Neuron (in vitro differentiated cells): ENCODE results near the gene IQSEC1.

Experiments
- H2AFZ ChIP-seq: one replicate; pipeline ENCODE4 v1.6.1; 2013; ENCODE audit warnings: low read depth, mild to moderate bottlenecking, inconsistent platforms, low read length, moderate library complexity
- H3K27me3 ChIP-seq: one replicate; pipeline ENCODE4 v1.6.1; 2013; ENCODE audit warnings: low read length; ENCODE audit not compliant: insufficient read depth
- H3K36me3 ChIP-seq: one replicate; pipeline ENCODE4 v1.6.1; 2013; ENCODE audit warnings: low read length; ENCODE audit not compliant: insufficient read depth
- H3K4me1 ChIP-seq: one replicate; pipeline ENCODE4 v1.6.1; 2013; ENCODE audit warnings: low read length; ENCODE audit not compliant: insufficient read depth
- H3K4me3 ChIP-seq: 2 replicates; pipeline ENCODE4 v1.5.1; 2013; ENCODE audit warnings: mild to moderate bottlenecking, low read length, moderate library complexity
- H3K9me3 ChIP-seq: one replicate; pipeline ENCODE4 v1.6.1; 2013; ENCODE audit warnings: low read length

Gene IQSEC1

GRCh38 chr3:13112521-13113345, 39.5 kb upstream of the IQSEC1 start:
- H2AFZ ChIP-seq: no peak overlapping the region
- no peaks in the 10 kb centered on the region for H3K4me1 ChIP-seq
- H3K27me3 ChIP-seq: peaks cover 21% of the 10 kb centered on the region
- no peak overlapping the region for H3K4me3 ChIP-seq
- H3K36me3 ChIP-seq: no peaks in the 10 kb centered on the region
- H3K9me3 ChIP-seq: peaks cover 2% of the 10 kb centered on the region

GRCh38 chr3:13111873-13112520, 38.8 kb upstream of the IQSEC1 start:
- H3K27me3 ChIP-seq: peaks cover 21% of the 10 kb centered on the region
- no peak overlapping the region for H3K4me3 ChIP-seq
- H2AFZ ChIP-seq: no peak overlapping the region
- H3K36me3 ChIP-seq: no peaks in the 10 kb centered on the region
- H3K4me1 ChIP-seq: no peaks in the 10 kb centered on the region
- peaks cover 2% of the 10 kb centered on the region for H3K9me3 ChIP-seq

- Histone ChIP-seq H3K27me3 (peaks cover 21% of the 10 kb centered on the region), H3K4me1 (no peaks in the 10 kb centered on the region), H2AFZ (no peak overlapping the region), H3K36me3 (no peaks in the 10 kb centered on the region), H3K9me3 (peaks cover 2% of the 10 kb centered on the region), H3K4me3 (no peak overlapping the region)
These were observed 38.1 kb upstream of the IQSEC1 start for GRCh38 chr3:13111173-13111872.

- peaks cover 2% of the 10 kb centered on the region for H3K9me3 ChIP-seq
- H3K27me3 ChIP-seq: peaks cover 21% of the 10 kb centered on the region
- no peak overlapping the region for H2AFZ ChIP-seq
- H3K4me3 ChIP-seq: no peak overlapping the region
- no peaks in the 10 kb centered on the region for H3K36me3 ChIP-seq
- no peaks in the 10 kb centered on the region for H3K4me1 ChIP-seq
These were observed 37.5 kb upstream of the IQSEC1 start for GRCh38 chr3:13110678-13111116.

- peaks cover 16% of the 10 kb centered on the region for H3K27me3 ChIP-seq
These were observed 36.3 kb upstream of the IQSEC1 start for GRCh38 chr3:13109516-13109915.

GRCh38 chr3:13108861-13109260, 35.6 kb upstream of the IQSEC1 start:
- H2AFZ ChIP-seq: no peak overlapping the region
- H3K27me3 ChIP-seq: peaks cover 16% of the 10 kb centered on the region
- no peak overlapping the region for H3K4me3 ChIP-seq
- no peaks in the 10 kb centered on the region for H3K36me3 ChIP-seq
- no peaks in the 10 kb centered on the region for H3K4me1 ChIP-seq
- H3K9me3 ChIP-seq: peaks cover 2% of the 10 kb centered on the region

More at GRCh38 chr3:13109516-13109915, 36.3 kb upstream of the IQSEC1 start:
- H3K36me3 ChIP-seq: no peaks in the 10 kb centered on the region
- H3K4me3 ChIP-seq: no peak overlapping the region
- H2AFZ ChIP-seq: no peak overlapping the region
- H3K4me1 ChIP-seq: no peaks in the 10 kb centered on the region
- peaks cover 2% of the 10 kb centered on the region for H3K9me3 ChIP-seq

GRCh38 chr3:13107661-13108060, 34.4 kb upstream of the IQSEC1 start:
- peaks cover 2% of the 10 kb centered on the region for H3K9me3 ChIP-seq
- H3K4me1 ChIP-seq: no peaks in the 10 kb centered on the region
- H3K36me3 ChIP-seq: no peaks in the 10 kb centered on the region
- H2AFZ ChIP-seq: no peak overlapping the region
- H3K27me3 ChIP-seq: peaks cover 16% of the 10 kb centered on the region
- H3K4me3 ChIP-seq: no peak overlapping the region

- H3K36me3 ChIP-seq: no peaks in the 10 kb centered on the region
- no peak overlapping the region for H3K4me3 ChIP-seq
- H3K4me1 ChIP-seq: no peaks in the 10 kb centered on the region
- H3K9me3 ChIP-seq: peaks cover 2% of the 10 kb centered on the region
- H3K27me3 ChIP-seq: peaks cover 11% of the 10 kb centered on the region
- H2AFZ ChIP-seq: no peak overlapping the region
These were observed 33.2 kb upstream of the IQSEC1 start for GRCh38 chr3:13106308-13107001.

GRCh38 chr3:13105896-13106250, 32.6 kb upstream of the IQSEC1 start:
- H3K4me1 ChIP-seq: no peaks in the 10 kb centered on the region
- no peak overlapping the region for H2AFZ ChIP-seq
- no peak overlapping the region for H3K4me3 ChIP-seq
- peaks cover 2% of the 10 kb centered on the region for H3K9me3 ChIP-seq
- H3K27me3 ChIP-seq: peaks cover 6% of the 10 kb centered on the region
- no peaks in the 10 kb centered on the region for H3K36me3 ChIP-seq

- H3K27me3 ChIP-seq: peaks cover 3% of the 10 kb centered on the region
- peaks cover 2% of the 10 kb centered on the region for H3K9me3 ChIP-seq
- no peak overlapping the region for H3K4me3 ChIP-seq
- H3K36me3 ChIP-seq: no peaks in the 10 kb centered on the region
- H3K4me1 ChIP-seq: no peaks in the 10 kb centered on the region
- H2AFZ ChIP-seq: no peak overlapping the region
These were observed 32.1 kb upstream of the IQSEC1 start for GRCh38 chr3:13105181-13105895.

GRCh38 chr3:13104511-13104910, 31.3 kb upstream of the IQSEC1 start:
- Histone ChIP-seq H3K4me3 (no peak overlapping the region), H2AFZ (no peak overlapping the region), H3K4me1 (no peaks in the 10 kb centered on the region), H3K9me3 (peaks cover 2% of the 10 kb centered on the region), H3K27me3 (peaks cover 2% of the 10 kb centered on the region), H3K36me3 (no peaks in the 10 kb centered on the region)

- Histone ChIP-seq H3K36me3 (no peaks in the 10 kb centered on the region), H3K27me3 (no peaks in the 10 kb centered on the region), H2AFZ (no peak overlapping the region), H3K4me3 (no peak overlapping the region), H3K4me1 (no peaks in the 10 kb centered on the region), H3K9me3 (no peaks in the 10 kb centered on the region)
These were observed 30.3 kb upstream of the IQSEC1 start for GRCh38 chr3:13103416-13104058.
